Endothelial cell of umbilical vein (primary cell): ENCODE results near the gene GRID1. TPM values are rescaled to one million over a fixed set of nuclear protein-coding genes. Genes with fewer than 3 reads are reported as not detected.

Experiments
- BruUV-seq: library from RNA; stranded (reverse); fragments of 400-500 nt; replicated peaks from 2 replicates; lab custom pipeline; 2021; lab: Mats Ljungman, UMichigan
- CTCF ChIA-PET: fragments of 300-600, 350-600 bp; sonication (Branson Sonifier 250); formaldehyde crosslinking; loops from one replicate; lab custom pipeline; 2021; ENCODE audit warnings: antibody characterized with exemption, inconsistent platforms; lab: Charles Lee
- POLR2A ChIA-PET: fragments of 300-600, 350-600 bp; sonication (Branson Sonifier 250); formaldehyde crosslinking; loops from one replicate; lab custom pipeline; 2021; ENCODE audit warnings: antibody characterized with exemption, inconsistent platforms; lab: Charles Lee
- DNase-seq: peaks from one replicate; pipeline ENCODE4 v3.0.0-alpha.2; 2011; ENCODE audit warnings: low read depth, low spot score
- FAIRE-seq: peaks from 2 replicates; lab custom pipeline; 2011; peaks lifted over from hg19 to GRCh38; lab: Jason Lieb, UNC
- H2AFZ ChIP-seq: 2 replicates; pipeline ENCODE4 v1.6.0; 2012; ENCODE audit warnings: low read depth, low read length, control low read depth, inconsistent platforms
- H3K27ac ChIP-seq: 2 replicates; pipeline ENCODE4 v1.5.1; 2011; ENCODE audit warnings: low read depth, mild to moderate bottlenecking, control low read depth, low read length, moderate library complexity; ENCODE audit not compliant: insufficient read depth
- H3K27me3 ChIP-seq, 2 experiments: 2 replicates each; pipeline versions ENCODE4 v1.6.0 to v1.6.1; 2011; ENCODE audit warnings: low read length in 2 of 2, mixed read lengths in 1 of 2; ENCODE audit not compliant: control insufficient read depth in 2 of 2, insufficient read depth in 2 of 2
- H3K36me3 ChIP-seq, 2 experiments: 2 replicates in 1 of 2; 3 replicates in 1 of 2; pipeline ENCODE4 v1.5.1; 2011; ENCODE audit warnings: low read length in 2 of 2, mild to moderate bottlenecking in 1 of 2, moderate library complexity in 1 of 2; ENCODE audit not compliant: control insufficient read depth in 2 of 2, insufficient read depth in 2 of 2; ENCODE audit errors: extremely low read depth in 1 of 2
- H3K4me1 ChIP-seq: 3 replicates; pipeline ENCODE4 v1.5.1; 2011; ENCODE audit warnings: mild to moderate bottlenecking, low read length; ENCODE audit not compliant: control insufficient read depth, insufficient read depth; ENCODE audit errors: extremely low read depth
- H3K4me2 ChIP-seq: 2 replicates; pipeline ENCODE4 v1.6.1; 2011; ENCODE audit warnings: low read length, control low read depth, mixed read lengths; ENCODE audit not compliant: insufficient read depth
- H3K4me3 ChIP-seq, 3 experiments: fragments of 200-600 bp in 1 of 3; sonication (generic), shearing (Covaris generic) in 1 of 3; replicated peaks in 1 of 3; 2 replicates each; pipeline ENCODE4 v1.5.1; 2011 to 2016; ENCODE audit warnings: control low read depth in 3 of 3, low read length in 3 of 3, mild to moderate bottlenecking in 2 of 3, inconsistent platforms in 1 of 3, low read depth in 1 of 3, moderate library complexity in 1 of 3; ENCODE audit not compliant: insufficient read depth in 1 of 3
- H3K79me2 ChIP-seq: 2 replicates; pipeline ENCODE4 v1.6.0; 2012; ENCODE audit warnings: low read length, inconsistent platforms; ENCODE audit not compliant: control insufficient read depth, insufficient read depth
- H3K9ac ChIP-seq: replicated peaks from 2 replicates; pipeline ENCODE3; 2011; ENCODE audit warnings: low read length, control low read depth; ENCODE audit not compliant: insufficient read depth; ENCODE audit errors: extremely low read depth
- H3K9me1 ChIP-seq: replicated peaks from 3 replicates; pipeline ENCODE4 v1.6.0; 2011; ENCODE audit warnings: mild to moderate bottlenecking, low read length; ENCODE audit not compliant: control insufficient read depth, insufficient read depth; ENCODE audit errors: extremely low read depth
- H3K9me3 ChIP-seq: replicated peaks from 2 replicates; pipeline ENCODE4 v1.5.1; 2012; ENCODE audit warnings: low read length, inconsistent platforms; ENCODE audit not compliant: control insufficient read depth, insufficient read depth
- H4K20me1 ChIP-seq: replicated peaks from 2 replicates; pipeline ENCODE3; 2011; ENCODE audit warnings: mild to moderate bottlenecking, low read length; ENCODE audit not compliant: control insufficient read depth, insufficient read depth; ENCODE audit errors: extremely low read depth
- CTCF ChIP-seq, 2 donors: IDR thresholded peaks; 1 replicate in 1 of 2; 2 replicates in 1 of 2; pipeline ENCODE4 v1.5.1; 2011; ENCODE audit warnings: low read length in 2 of 2, mild to moderate bottlenecking in 2 of 2, moderate library complexity in 2 of 2, control low read depth in 1 of 2, inconsistent platforms in 1 of 2, low read depth in 1 of 2; ENCODE audit not compliant: insufficient read depth in 1 of 2; ENCODE audit errors: extremely low read depth in 1 of 2
- EZH2 ChIP-seq: IDR thresholded peaks from 2 replicates; pipeline ENCODE4 v1.6.1; 2012; ENCODE audit warnings: borderline replicate concordance, low read depth, mild to moderate bottlenecking, moderate library complexity, low read length, inconsistent platforms; ENCODE audit not compliant: severe bottlenecking
- FOS ChIP-seq: IDR thresholded peaks from 2 replicates; pipeline ENCODE4 v1.6.1; 2011; ENCODE audit warnings: mild to moderate bottlenecking, low read length, moderate library complexity, borderline replicate concordance; ENCODE audit not compliant: insufficient read depth
- GATA2 ChIP-seq: IDR thresholded peaks from 2 replicates; pipeline ENCODE4 v1.7.0; 2011; ENCODE audit warnings: low read depth, mild to moderate bottlenecking, moderate library complexity, mixed read lengths, low read length; ENCODE audit not compliant: insufficient read length, insufficient read depth
- JUN ChIP-seq: IDR thresholded peaks from 2 replicates; pipeline ENCODE4 v1.6.1; 2011; ENCODE audit warnings: borderline replicate concordance, low read depth; ENCODE audit not compliant: insufficient read length, insufficient read depth
- MYC ChIP-seq: IDR thresholded peaks from one replicate; pipeline ENCODE4 v1.6.1; 2011; ENCODE audit warnings: mild to moderate bottlenecking, low read depth, low read length
- POLR2A ChIP-seq: IDR thresholded peaks from 2 replicates; pipeline ENCODE4 v1.6.1; 2012; ENCODE audit warnings: low read depth, mild to moderate bottlenecking, control low read depth, low read length
- POLR2AphosphoS5 ChIP-seq: IDR thresholded peaks from 2 replicates; pipeline ENCODE4 v1.6.1; 2012; ENCODE audit warnings: low read depth, mild to moderate bottlenecking, control low read depth, low read length, moderate library complexity; ENCODE audit not compliant: insufficient read depth
- dilution Hi-C: fragments of 300-500 bp; cut with MboI; formaldehyde crosslinking; loops from one replicate; pipeline ENCODE4 v1.15.0; 2019; ENCODE audit warnings: low sequenced_read_pairs; ENCODE audit not compliant: extremely low pct_ligation_motif_present
- intact Hi-C: fragments of 100-400 bp; cut with micrococcal nuclease; formaldehyde crosslinking; loops from one replicate; pipeline ENCODE4 v1.10.0; 2022
- polyA plus RNA-seq, 4 experiments: library from polyadenylated mRNA; depleted of rRNA in 3 of 4; stranded (reverse) in 3 of 4; unstranded in 1 of 4; fragments of >200 nt; gene quantifications; 2 replicates each; pipeline versions ENCODE4 v1.2.1 to v1.2.3, GENCODE V29; 2011 to 2012; ENCODE audit warnings: missing spikeins in 1 of 4
- total RNA-seq: library from RNA; stranded (reverse); gene quantifications from 2 replicates; pipeline ENCODE4 v1.2.3, GENCODE V29; 2021
- TF ChIP-seq, protein P1 (sequence below): IDR thresholded peaks from 2 replicates; pipeline ENCODE4 v1.6.1; 2011; ENCODE audit not compliant: insufficient read depth, insufficient read length

Gene GRID1
- total and polyA plus RNA-seq, 2 donors (not counting 3 experiments of a cell fraction or from before 2014, with no cell fraction given) = not detected

DNA sequence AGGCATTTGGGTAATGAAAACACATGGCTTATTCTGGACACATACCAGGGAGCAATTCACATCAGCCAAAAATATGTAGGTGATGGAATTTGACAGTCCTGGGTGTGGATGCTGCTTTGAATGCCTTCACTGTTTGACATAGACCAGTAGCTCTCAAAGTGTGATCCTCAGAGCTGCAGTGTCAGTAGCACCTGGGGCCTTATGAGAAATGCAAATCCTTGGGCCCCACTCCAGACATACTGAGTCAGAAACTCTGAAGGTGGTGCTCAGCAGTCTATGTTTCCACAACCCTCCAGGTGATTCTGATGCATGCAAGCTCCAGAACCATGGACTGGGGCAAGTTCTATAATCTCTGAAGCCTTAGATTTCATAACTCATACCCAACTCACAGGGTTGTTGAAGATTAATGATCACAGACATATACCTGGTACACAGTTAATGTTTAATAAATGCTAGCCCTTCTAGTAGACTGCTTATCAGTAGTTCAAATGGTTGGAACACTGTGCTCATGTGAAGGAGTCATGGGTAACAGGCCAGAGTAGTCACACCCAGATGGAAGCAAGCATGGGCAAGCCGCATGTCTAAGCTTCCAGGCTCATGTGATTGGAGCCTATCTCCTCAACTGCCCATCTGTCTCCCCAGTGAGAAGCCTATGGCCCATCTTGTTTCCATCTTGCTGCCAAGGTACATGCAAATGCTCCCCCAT, 715.7 kb downstream of the GRID1 start:
- Histone ChIP-seq H3K4me2 (no peak overlapping the region), H3K27me3 (no peaks in the 10 kb centered on the region), H3K36me3 (no peaks in the 10 kb centered on the region), H3K9ac (no peak overlapping the region), H3K27ac (no peak overlapping the region), H3K9me3 (no peaks in the 10 kb centered on the region), H3K4me1 (peaks cover 5% of the 10 kb centered on the region), H4K20me1 (no peaks in the 10 kb centered on the region), H3K79me2 (no peaks in the 10 kb centered on the region), H3K9me1 (no peaks in the 10 kb centered on the region), H3K4me3 (no peak overlapping the region), H2AFZ (no peak overlapping the region)
- BruUV-seq = no TSS peak
- FAIRE-seq = no peak
- ChIA-PET CTCF (no interaction called here), POLR2A (no interaction called here)
- DNase-seq = no peak
- dilution Hi-C loops = no loop called here
- intact Hi-C loops = no loop called here
- TF ChIP-seq, protein P1, sequence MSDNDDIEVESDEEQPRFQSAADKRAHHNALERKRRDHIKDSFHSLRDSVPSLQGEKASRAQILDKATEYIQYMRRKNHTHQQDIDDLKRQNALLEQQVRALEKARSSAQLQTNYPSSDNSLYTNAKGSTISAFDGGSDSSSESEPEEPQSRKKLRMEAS = no peak
- TF ChIP-seq EZH2 (no peak), POLR2A (no peak), CTCF (IDR thresholded peaks at IDR 0.05; ENCODE audit: extremely low read depth in 1 of 2, insufficient read depth in 1 of 2, low read depth in 1 of 2, low read length in 2 of 2) (no peak), POLR2AphosphoS5 (no peak), MYC (no peak), FOS (no peak), GATA2 (no peak), JUN (no peak)
